Measurements from ENCODE around the gene ERC2.

ERC2 gene

GRCh38 chr3:56365905-56366640, 102.2 kb downstream of the ERC2 start:
- Histone ChIP-seq H3K36me3 (ENCODE audit: insufficient read depth, low read length) (no peaks in the 10 kb centered on the region), H3K4me1 (ENCODE audit: insufficient read depth, low read length, poor library complexity, severe bottlenecking) (no peaks in the 10 kb centered on the region), H3K9me2 (replicated peaks; ENCODE audit: low read depth, low read length) (no peaks in the 10 kb centered on the region), H3K9ac (ENCODE audit: low read depth, low read length, poor library complexity, severe bottlenecking) (no peak overlapping the region), H3F3A (ENCODE audit: low read depth) (no peaks in the 10 kb centered on the region), H3K9me3 (ENCODE audit: insufficient read depth, low read depth, low read length) (no peaks in the 10 kb centered on the region), H3K4me2 (ENCODE audit: low read depth, low read length, poor library complexity, severe bottlenecking) (no peak overlapping the region), H4K20me1 (ENCODE audit: insufficient read depth, low read length, poor library complexity, severe bottlenecking) (no peaks in the 10 kb centered on the region), H3K4me3 (ENCODE audit: low read length, poor library complexity, severe bottlenecking) (no peak overlapping the region), H3K27me3 (ENCODE audit: insufficient read depth, low read length, poor library complexity, severe bottlenecking) (no peaks in the 10 kb centered on the region), H3K79me2 (ENCODE audit: insufficient read depth, low read length) (no peaks in the 10 kb centered on the region), H2AFZ (ENCODE audit: low read length) (no peak overlapping the region)
- TF ChIP-seq CTCF (conservative IDR thresholded peaks at IDR 0.05; ENCODE audit: low read length) (no peak), EZH2phosphoT487 (IDR thresholded peaks at IDR 0.05; ENCODE audit: borderline replicate concordance) (no peak)

- Histone ChIP-seq H3K9ac (ENCODE audit: low read depth, low read length, poor library complexity, severe bottlenecking) (no peak overlapping the region), H3K9me2 (replicated peaks; ENCODE audit: low read depth, low read length) (no peaks in the 10 kb centered on the region), H3K9me3 (ENCODE audit: insufficient read depth, low read depth, low read length) (no peaks in the 10 kb centered on the region), H3F3A (ENCODE audit: low read depth) (no peaks in the 10 kb centered on the region), H2AFZ (ENCODE audit: low read length) (no peak overlapping the region), H4K20me1 (ENCODE audit: insufficient read depth, low read length, poor library complexity, severe bottlenecking) (no peaks in the 10 kb centered on the region), H3K4me3 (ENCODE audit: low read length, poor library complexity, severe bottlenecking) (no peak overlapping the region), H3K4me2 (ENCODE audit: low read depth, low read length, poor library complexity, severe bottlenecking) (no peak overlapping the region), H3K4me1 (ENCODE audit: insufficient read depth, low read length, poor library complexity, severe bottlenecking) (no peaks in the 10 kb centered on the region), H3K27me3 (ENCODE audit: insufficient read depth, low read length, poor library complexity, severe bottlenecking) (no peaks in the 10 kb centered on the region), H3K79me2 (ENCODE audit: insufficient read depth, low read length) (no peaks in the 10 kb centered on the region), H3K36me3 (ENCODE audit: insufficient read depth, low read length) (no peaks in the 10 kb centered on the region)
- no peak for TF ChIP-seq EZH2phosphoT487 (IDR thresholded peaks at IDR 0.05; ENCODE audit: borderline replicate concordance)
- TF ChIP-seq CTCF (conservative IDR thresholded peaks at IDR 0.05; ENCODE audit: low read length): no peak
Observed at GRCh38 chr3:56364665-56365064, 103.6 kb downstream of the ERC2 start.

- no peaks in the 10 kb centered on the region for H3K36me3 ChIP-seq (ENCODE audit: insufficient read depth, low read length)
- H3K4me2 ChIP-seq (ENCODE audit: low read depth, low read length, poor library complexity, severe bottlenecking): no peak overlapping the region
- H3K9ac ChIP-seq (ENCODE audit: low read depth, low read length, poor library complexity, severe bottlenecking): no peak overlapping the region
- H3K4me1 ChIP-seq (ENCODE audit: insufficient read depth, low read length, poor library complexity, severe bottlenecking): no peaks in the 10 kb centered on the region
- H3K27me3 ChIP-seq (ENCODE audit: insufficient read depth, low read length, poor library complexity, severe bottlenecking): no peaks in the 10 kb centered on the region
- no peaks in the 10 kb centered on the region for H3F3A ChIP-seq (ENCODE audit: low read depth)
- H4K20me1 ChIP-seq (ENCODE audit: insufficient read depth, low read length, poor library complexity, severe bottlenecking): no peaks in the 10 kb centered on the region
- TF ChIP-seq EZH2phosphoT487 (IDR thresholded peaks at IDR 0.05; ENCODE audit: borderline replicate concordance) (no peak), CTCF (conservative IDR thresholded peaks at IDR 0.05; ENCODE audit: low read length) (no peak)
- H2AFZ ChIP-seq (ENCODE audit: low read length): no peak overlapping the region
- no peaks in the 10 kb centered on the region for H3K9me3 ChIP-seq (ENCODE audit: insufficient read depth, low read depth, low read length)
- no peaks in the 10 kb centered on the region for H3K79me2 ChIP-seq (ENCODE audit: insufficient read depth, low read length)
- no peaks in the 10 kb centered on the region for H3K9me2 ChIP-seq (replicated peaks; ENCODE audit: low read depth, low read length)
- H3K4me3 ChIP-seq (ENCODE audit: low read length, poor library complexity, severe bottlenecking): no peak overlapping the region
Observed at GRCh38 chr3:56363720-56364119, 104.5 kb downstream of the ERC2 start.
